Activated gamma-delta T cell (primary cell): ENCODE measurements around the gene EIPR1.
"Not testable (repeated sequence)": the region's sequence is repeated elsewhere in the genome, so short reads cannot be mapped to it uniquely, and the experiment has no call there.

ENCODE experiments used
- DNase-seq: peaks from one replicate; lab custom pipeline; 2025; lab: John Stamatoyannopoulos, UW

EIPR1 gene

DNA sequence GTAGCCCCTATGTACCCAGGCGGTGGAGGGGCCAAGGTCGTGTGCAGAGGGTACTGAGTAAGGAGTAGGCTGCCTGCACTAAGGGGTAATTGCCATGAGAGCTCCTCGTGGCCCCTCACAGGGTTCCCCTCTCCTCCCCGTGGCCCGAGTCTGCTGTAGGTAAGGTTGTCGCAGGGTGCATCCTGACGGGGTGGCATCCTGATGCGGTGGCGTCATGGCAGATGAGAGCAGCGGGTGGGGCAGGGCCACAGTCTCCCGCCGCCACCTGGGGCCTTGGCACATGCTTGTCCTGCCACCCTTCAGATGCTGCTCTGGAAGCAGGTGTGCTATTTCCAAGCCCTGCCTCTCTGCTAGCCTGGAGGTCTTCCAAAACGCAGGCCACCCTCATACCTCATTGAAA is 89.7 kb downstream of the EIPR1 start:
- no peak for DNase-seq

DNA sequence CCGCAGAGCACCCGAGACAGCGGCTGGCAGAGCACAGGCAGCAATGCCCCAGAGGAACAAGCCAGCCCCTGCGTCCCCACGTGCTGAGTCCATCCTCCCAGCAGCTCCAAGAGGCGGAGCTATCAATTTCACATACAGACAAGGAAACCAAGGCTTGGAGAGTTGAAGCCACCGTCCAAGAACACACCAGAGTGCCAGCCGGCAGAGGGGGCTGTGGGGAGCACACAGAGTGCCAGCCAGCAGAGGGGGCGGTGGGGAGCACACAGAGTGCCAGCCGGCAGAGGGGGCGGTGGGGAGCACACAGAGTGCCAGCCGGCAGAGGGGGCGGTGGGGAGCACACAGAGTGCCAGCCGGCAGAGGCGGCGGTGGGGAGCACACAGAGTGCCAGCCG is 91.0 kb downstream of the EIPR1 start:
- DNase-seq = not testable (repeated sequence)

DNA sequence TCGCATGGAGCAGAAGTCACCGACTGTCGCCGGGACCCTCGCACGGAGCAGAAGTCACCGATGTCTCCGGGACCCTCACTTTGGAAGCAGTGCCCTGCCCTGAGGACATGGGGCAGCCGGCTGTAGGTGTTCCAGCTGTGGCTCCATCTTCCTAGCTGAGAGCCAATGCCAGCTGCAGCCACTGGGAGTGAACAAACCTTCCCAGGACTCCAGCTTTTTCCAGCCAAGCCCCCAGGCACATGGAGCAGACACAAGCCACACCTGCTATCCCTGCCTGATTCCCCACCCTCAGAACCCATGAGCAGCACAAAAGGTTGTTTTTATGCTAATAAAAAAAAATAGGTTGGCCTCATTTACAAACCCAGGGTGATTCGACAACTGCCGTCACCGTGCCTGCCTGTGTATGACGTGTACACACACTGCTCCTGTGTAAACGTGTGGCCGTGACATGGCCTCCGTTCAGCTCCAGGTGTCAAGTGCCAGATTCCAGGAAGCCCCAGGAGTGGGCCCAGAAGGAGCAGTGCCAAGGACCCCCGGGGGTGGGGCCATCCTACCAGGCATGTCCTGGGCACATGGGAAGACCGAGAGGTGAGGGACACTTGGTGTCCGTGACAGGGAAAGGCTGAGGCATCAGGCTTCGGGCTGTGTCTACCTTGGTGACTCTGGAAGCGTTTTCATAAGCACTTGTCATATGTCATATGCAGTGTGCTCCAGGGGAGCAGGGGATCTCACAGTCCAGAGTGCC is 91.5 kb downstream of the EIPR1 start:
- DNase-seq = no peak

DNA sequence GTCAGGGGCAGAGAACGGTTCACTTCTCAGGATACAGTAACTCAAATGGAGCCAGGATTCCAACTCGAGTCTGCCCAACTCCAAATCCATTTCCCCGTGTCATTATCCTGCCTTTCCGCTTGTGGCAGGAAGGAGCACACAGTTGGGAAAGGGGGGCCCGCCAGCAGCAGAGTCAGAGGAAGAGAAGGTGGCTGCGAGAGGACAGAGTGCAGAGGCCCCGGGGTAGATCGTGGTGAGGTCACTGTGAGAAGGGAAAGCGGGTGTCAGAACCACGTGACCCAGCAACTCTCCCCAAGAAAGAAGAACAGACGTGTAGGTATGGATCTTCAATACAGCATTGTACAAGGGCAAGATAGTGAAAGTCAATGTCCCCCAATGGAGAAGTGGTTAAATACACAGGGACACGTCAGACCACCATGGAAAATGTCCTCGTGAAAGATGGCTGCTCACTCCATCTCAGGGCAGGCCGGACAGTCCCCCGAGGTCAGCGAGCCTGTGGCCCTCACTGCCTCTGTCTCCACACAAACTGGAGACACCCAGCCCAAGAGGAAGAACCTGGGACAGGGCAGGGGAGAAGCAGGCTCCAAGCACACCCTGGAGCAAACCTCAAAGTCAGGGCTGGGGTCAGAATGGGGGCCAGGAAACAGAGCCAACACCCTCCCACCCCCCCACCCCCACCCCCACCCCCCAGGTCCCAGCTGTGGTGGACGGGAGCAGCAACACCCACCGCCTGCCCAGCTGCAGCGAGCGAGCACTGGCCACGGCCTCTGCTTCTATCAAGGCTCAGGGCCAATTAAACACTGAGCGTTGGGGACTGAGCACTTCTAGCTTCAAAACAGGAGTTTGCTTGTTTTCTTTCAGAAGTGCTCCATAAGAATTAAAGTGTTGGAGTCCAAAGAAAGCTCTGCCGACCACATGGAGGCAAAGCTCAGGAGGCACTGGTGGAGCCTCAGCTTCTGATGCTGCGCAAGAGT is 92.7 kb downstream of the EIPR1 start:
- DNase-seq = no peak

DNA sequence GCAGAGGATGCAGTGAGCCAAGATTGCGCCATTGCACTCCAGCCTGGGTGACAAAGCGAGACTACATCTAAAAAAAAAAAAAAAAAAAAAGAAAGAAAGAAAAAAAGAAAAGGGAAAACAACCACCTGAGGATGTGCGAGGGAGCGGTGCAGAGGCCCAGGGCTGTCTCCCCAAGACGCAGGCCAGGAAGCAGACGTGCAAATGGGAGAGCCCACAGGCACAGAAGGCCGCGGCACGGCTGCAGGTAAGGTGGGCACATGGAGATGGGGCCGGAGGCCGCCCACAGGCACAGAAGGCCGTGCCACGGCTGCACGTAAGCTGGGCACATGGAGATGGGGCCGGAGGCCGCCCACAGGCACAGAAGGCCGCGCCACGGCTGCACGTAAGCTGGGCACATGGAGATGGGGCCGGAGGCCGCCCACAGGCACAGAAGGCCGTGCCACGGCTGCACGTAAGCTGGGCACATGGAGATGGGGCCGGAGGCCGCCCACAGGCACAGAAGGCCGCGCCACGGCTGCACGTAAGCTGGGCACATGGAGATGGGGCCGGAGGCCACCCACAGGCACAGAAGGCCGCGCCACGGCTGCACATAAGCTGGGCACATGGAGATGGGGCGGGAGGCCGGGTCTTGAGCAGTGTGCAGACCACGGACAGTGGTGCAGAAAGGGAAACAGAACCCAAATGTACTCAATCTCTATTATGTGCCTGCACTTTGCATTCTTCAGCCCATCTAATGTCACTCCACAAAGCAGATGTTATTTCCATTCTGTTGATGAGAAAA is 93.6 kb downstream of the EIPR1 start:
- DNase-seq = not testable (repeated sequence)

DNA sequence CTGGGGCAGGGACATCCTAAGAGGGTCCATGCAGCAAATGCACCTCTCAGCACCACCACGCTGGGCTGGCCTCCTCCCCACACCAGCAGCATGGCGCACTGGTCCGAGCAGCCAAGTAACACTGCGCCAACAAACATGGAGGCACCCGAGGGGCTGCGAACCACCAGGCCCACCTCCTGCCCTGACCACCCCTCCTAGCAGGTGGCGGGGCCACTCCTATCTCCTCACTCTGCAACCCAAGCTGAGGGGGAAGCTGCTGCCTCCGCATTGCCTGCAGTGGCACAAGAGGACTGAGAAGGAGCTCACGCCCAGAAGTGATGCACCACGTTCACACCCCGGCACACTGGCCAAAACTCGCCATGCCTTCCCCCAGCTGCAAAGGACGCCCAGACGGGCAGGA is 94.4 kb downstream of the EIPR1 start:
- DNase-seq = no peak

DNA sequence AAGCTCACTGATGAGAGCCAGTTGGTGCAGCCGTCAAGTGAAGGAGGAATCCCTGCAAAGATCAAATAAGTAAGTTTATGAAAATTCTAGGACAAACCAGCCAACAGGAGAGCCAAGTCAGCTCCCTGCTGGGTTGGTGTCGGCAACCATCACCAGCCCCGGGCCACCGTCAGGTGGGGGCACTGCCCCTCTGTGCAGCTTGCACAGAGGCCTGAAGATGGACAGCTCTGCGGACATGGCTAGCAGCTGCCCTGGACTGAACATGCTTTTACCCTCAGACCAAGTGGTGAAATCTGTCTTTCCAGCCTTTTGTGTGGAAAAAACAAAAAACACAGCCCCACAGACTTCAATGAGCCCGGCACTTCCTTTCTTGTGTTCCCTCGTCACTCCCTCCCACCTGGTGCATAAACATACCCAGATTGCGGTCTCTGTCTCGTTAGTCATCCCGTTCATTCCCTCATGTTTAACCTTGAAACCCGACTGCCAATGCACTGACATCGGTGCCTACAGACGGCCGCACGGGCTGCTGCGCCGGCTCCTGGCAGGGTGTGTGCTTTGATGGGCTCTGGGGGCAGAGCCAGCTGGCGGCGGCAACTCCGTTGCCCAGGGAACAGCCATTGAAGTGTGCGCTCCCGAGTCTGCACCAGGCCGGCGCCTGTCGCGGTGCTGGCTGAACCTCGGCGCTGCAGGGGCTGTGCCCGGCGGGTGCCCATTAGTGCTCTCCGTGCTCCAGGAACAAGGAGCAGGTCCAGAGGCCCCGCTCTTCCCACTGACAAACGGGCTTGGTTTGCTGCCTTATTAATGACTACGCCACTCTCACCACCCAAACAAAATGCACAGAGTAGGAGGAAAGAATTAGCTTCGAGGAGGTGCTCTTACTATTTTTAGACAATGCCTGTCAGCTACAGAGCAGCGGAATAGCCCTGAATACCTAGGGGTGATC is 95.3 kb downstream of the EIPR1 start:
- DNase-seq = no peak

DNA sequence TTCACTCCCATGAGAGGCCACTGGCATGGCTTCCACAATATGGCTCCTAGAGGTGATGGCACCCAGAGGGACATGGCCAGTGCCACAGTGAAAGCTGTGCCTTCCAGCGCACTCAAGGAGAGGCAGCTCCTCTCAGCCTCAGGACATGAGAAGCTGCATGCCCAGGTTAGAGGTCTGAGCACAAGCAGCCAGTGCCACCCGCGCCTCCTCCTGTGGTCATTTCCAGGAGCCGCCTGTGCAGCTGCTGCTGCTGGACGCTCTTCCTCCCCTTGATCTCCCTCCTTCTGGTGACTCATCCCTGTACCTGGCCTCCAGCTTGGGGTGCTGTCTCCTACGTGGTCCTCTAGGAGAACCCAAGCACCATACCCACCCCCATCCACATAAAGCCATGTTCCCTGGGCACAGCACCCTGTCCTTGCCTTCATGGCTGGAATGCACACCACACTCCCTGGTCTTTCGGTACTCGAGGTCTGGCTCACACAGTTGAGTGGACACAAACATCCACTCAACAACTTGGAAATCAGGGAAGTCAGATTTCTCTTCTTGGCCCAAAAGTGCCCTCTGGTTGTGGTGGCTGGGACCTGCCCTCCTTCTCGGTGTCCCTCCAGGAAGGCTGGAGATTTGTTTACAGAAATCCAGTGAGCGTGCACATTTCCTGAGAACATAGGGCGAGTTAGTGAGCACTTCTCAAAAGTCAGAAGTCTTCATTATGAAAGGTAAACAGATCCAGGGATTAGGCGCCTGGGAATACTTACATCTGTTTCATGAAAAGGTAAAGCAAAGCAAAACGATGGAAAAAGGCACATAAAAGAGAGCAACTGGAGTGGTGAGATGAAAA is 96.7 kb downstream of the EIPR1 start:
- no peak for DNase-seq

DNA sequence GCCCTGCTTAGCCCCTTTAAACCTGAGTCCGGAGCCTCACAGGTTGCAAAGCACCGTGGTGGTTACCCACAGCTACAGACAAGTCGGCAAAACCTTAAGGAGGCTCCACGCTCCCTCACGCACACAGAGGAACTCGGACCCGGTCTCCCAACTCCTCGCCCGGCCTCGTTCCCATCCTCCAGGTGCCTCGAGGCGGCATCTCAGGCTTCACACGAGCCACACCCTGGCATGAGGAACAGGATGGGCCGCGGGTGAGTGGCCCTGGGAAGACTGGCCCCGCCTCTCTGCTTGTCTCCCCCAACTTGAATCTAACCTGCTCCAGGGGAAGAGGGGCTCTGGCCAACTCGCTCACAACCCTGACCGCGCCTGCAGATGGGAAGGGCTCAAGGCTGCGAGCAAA is 97.4 kb downstream of the EIPR1 start:
- DNase-seq = no peak

DNA sequence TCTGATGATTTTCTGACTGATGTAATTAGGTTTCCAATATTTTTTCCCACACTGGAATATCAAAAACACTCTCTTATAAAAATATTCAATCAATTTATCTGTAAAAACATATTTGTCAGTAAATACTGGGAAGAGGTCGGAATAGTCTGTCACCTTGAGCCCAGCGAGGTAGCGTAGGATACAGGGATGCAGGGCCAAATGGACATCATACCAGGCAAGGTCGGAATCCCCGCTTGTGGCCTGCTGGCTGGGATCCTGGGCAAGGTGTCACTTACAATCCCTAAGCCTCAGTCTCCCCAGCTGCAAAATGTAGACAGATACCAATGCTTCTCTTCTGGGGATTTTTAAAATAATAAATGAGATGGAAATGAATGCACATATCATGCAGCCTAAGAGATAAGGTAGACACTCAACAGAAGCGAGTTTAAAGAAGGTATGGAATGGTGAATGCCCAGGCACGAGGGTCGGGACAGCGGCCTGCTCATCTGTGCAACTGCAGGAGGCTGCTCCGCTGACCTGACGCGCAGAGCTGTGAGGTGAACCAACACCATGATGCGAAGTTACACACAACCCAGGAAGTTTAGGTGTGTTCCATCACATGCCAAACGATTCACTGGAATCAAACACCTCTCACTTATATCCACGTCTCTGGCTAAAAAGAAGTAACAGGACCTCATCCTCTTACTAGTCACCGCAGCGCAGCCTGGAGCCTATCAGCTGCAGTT is 98.2 kb downstream of the EIPR1 start:
- no peak for DNase-seq

DNA sequence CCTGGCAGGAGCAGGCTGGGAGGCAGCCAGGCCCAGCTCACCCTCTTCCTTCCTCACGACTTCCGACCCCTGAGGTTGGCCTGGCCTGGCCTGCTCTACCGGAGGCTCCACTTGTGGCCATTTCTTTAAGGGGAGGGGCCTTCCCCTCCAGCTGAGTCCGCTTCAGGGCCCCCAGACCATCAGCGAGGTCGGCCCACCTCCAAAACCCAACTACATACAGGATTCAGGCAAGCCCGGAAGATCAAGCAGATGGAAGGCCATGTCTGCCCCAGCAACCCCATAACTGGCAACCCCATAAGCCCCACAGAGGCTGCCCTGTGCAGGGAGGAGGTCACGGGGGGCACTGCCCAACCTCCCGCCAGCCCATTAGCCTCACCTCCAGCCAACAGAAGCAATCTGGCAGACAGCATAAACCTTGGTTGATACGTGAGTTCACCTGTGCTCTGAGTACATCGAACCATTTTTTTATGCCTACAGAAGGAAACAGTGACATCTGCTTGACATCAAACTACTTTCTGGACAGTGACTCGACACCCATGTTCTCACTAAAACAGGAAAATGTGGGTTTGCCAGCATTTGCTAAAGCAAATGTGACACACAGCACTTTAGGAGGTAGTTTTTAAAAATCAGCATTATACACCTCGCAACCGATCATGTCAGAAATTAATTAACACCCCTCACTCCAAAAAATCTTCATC is 98.9 kb downstream of the EIPR1 start:
- DNase-seq = no peak

DNA sequence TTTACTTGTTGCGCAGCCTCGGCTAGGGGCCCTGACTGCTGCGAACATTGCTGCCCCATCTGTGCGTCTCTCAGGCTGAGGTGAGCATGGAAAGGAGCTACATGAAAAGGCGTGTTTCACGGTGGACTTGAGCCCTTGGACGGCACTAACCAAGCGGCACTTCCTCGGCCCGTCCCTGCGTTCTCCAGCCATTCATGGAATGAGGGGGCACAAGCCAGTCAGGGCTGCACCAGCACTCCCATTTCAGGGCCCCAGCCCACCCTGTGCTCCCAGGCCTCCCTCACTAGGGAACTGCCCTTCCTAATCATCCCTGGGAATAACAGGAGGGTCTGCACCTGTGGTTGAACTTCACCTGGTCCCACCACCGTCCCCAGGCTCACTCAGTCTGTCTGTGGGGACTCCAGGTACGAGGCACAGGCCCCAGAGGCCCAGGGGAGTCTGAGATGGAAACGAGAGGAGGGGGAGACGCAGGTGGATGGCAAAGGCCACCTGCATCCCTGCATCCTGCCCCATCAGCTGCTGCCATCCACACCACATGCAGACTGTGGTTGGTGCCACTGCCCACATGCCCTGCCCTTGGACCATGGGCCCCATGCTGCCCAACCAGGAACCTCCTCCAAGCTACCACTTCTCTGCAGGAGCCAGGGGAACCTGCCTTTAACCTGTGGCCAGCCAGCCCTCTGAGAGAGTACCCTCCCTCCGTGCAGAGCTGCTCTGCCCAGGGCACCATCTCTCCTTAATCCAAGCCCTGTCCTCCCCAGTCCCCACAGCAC is 99.7 kb downstream of the EIPR1 start:
- DNase-seq = no peak

DNA sequence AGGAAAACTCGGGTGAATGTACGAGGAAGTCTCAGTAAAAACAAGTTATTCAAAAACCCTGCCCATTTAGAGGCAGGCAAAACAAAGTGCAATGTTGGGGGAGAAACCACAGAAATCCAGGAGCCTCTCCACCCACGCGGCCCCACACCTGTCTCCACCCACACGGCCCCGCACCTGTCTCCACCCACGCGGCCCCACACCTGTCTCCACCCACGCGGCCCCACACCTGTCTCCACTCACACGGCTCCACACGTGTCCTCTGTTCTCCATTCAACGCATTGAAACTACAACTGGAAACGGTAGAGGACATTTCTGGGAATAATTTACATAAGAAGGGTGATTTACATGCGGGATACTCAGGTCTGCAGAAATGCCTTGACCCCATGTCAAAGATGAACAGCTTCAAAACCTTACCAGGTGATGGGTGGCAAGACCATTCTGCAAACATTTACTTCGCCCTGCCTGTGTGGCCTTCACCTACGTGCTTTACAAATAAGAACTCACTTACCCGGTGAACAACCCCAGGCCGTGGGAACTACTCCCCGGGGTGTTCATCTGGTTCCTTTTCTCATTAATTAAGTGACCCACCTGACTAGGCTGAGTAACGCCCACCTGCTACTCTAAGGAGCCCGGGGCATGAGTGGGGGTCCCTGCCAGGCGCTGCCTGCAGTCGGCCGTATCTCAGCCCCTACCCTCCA is 100.4 kb downstream of the EIPR1 start:
- no peak for DNase-seq

DNA sequence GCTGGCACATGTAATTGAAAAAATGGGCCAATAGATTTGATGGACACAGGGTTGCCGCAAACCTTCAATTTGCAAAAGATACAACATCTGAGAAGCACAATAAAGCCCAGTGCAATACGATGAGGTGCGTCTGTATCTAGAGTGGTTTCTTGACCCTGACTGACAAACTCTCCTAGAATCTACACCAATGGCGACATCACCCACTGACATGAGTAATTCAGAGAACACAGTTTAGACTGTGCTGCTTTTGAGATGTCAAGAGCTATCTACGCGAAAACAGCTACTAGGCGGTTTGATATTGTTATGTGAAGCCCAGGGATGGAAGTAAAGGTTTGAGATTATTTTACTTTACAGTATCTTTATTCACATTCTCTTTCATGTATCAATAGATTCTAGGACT is 104.9 kb downstream of the EIPR1 start:
- DNase-seq = no peak

DNA sequence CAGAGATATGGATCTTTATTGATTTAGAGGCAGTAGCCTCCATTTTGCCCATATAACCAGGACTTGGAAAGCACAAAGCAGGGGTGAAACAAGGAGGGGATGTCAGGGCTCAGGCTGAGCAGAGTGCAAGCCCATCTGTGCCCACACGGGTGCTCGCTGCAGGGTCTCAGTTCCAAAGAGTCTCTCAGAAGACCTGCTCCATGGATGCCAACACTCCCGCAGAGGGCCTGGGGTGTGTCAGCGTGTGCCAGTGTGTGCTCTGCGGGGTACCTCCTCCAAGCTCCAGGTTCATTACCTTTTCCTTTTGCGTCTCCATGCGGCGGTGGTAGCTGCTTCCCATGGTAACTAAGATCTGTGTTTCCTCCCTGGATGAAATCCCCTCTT is 107.5 kb downstream of the EIPR1 start:
- no peak for DNase-seq

DNA sequence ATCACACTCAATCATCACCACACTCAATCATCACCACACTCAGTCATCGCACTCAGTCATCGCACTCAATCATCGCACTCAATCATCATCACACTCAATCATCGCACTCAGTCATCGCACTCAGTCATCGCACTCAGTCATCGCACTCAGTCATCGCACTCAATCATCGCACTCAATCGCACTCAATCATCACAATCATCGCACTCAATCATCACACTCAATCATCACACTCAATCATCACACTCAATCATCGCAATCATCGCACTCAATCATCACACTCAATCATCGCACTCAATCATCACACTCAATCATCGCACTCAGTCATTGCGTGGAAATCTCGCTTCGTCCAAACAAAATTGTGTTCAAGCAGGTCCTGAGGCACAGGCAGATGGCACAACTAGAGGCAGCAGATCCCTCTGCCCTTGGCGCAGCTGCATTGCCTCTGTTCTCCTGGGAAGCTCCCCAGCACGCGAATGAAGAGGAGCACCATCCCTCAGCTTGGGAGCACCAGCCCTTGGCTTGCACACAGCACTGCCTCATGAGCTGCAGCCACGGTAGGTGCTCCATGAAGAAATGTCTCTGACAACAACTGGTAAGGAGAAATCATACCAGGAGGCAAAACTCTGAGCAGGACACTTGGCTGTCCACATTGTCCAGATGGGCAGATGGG is 108.1 kb downstream of the EIPR1 start:
- no peak for DNase-seq

DNA sequence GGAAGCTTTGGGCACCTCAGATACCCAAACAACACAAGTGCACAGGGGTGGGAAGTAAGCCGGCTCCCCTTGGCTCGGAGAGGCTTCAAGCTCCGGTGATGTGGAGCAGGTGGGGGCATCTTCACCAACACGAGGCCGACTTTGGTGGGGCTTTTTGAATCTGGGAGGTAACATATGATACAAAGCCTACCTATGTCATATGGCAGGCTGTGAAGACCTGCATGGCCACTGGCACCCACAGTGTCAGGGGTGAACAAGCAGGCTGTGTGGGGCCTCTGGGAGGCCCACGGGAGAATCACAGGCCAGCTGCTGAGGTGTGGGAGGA is 109.0 kb downstream of the EIPR1 start:
- no peak for DNase-seq
